ENCODE data around the gene ATG16L1. TPM values are rescaled to one million over a fixed set of nuclear protein-coding genes. Genes with fewer than 3 reads are reported as not detected.

ATG16L1 gene
- total and polyA plus RNA-seq, 5 donors from 2014 or later, result 15.2 to 125 (median 20.6) TPM

DNA sequence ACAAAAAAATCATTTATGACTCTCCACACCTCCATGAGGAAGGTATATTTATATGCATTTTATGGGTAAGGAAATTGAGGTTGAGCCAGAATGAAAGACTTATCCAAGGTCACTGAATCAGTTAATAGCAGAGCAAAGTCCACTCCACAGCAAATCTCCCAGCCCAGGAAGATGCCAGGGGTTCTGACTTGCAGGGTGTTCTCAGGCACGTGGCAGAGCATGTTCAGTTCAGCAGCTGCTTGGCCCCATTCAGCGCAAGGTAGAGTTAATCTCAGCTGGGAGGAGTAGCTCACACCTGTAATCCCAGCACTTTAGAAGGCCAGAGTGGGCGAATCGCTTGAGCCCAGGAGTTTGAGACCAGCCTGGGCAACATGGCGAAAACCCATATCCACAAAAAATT, 85.1 kb downstream of the ATG16L1 start:
- peaks cover 7 to 43% (median 20%) of the 10 kb centered on the region in 4 donors for H3K4me1 Mint-ChIP-seq
- H3K4me3 Mint-ChIP-seq, result no peak overlapping the region
- no peak overlapping the region for H3K27ac Mint-ChIP-seq
- no peaks in the 10 kb centered on the region for H3K36me3 ChIP-seq (ENCODE audit: control insufficient read depth, insufficient read depth, low read length)
- peaks cover 0 to 3% (median 0%) of the 10 kb centered on the region in 7 donors for H3K9me3 Mint-ChIP-seq
- H3K9me3 ChIP-seq (ENCODE audit: control insufficient read depth in 2 of 2, low read length in 2 of 2), result peaks cover 0 to 3% of the 10 kb centered on the region in 2 experiments
- H3K27ac ChIP-seq (ENCODE audit: insufficient read depth, low read length, poor library complexity, severe bottlenecking), result no peak overlapping the region
- H3K4me1 ChIP-seq (ENCODE audit: control insufficient read depth, insufficient read depth, low read length, poor library complexity, severe bottlenecking), result peaks cover 28% of the 10 kb centered on the region
- no peak for ATAC-seq (ENCODE audit: low read depth in 2 of 2)
- no peak overlapping the region for H3K4me3 ChIP-seq (ENCODE audit: low read depth, low read length)
- no peak for DNase-seq
- no peaks in the 10 kb centered on the region for H3K36me3 Mint-ChIP-seq
- peaks cover 14% of the 10 kb centered on the region for H3K27me3 Mint-ChIP-seq
- no peaks in the 10 kb centered on the region for H3K27me3 ChIP-seq (ENCODE audit: control insufficient read depth, insufficient read depth, low read length)

DNA sequence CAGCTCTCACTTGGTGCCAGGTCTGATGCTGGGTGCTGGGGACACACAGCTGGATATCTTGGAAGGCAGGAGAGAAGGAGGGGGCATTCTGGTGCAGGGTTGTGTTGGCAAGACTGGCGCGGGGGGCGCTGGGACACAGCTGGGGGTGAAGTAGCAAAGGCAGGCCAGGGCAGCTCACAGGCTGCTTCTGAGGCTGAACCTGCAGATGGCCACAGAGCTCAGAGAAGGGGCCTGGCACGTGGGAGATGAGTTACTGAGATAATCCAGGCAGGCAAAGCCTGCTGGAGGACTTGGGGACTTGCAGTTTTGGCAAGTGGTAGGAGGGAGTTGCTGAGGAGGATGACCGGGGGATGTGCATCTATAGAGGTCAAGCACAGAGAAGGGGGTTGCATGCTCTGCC, 86.6 kb downstream of the ATG16L1 start:
- H3K9me3 Mint-ChIP-seq, result peaks cover 0 to 1% (median 0%) of the 10 kb centered on the region in 7 donors
- no peaks in the 10 kb centered on the region for H3K36me3 Mint-ChIP-seq
- no peak for DNase-seq
- peaks cover 0 to 32% (median 12%) of the 10 kb centered on the region in 4 donors for H3K4me1 Mint-ChIP-seq
- Histone ChIP-seq H3K36me3 (ENCODE audit: control insufficient read depth, insufficient read depth, low read length) (no peaks in the 10 kb centered on the region), H3K4me1 (ENCODE audit: control insufficient read depth, insufficient read depth, low read length, poor library complexity, severe bottlenecking) (peaks cover 13% of the 10 kb centered on the region), H3K9me3 (ENCODE audit: control insufficient read depth in 2 of 2, low read length in 2 of 2) (peaks cover 0 to 3% of the 10 kb centered on the region in 2 experiments), H3K4me3 (ENCODE audit: low read depth, low read length) (no peak overlapping the region), H3K27ac (ENCODE audit: insufficient read depth, low read length, poor library complexity, severe bottlenecking) (no peak overlapping the region), H3K27me3 (ENCODE audit: control insufficient read depth, insufficient read depth, low read length) (no peaks in the 10 kb centered on the region)
- H3K27ac Mint-ChIP-seq, result no peak overlapping the region
- peaks cover 14% of the 10 kb centered on the region for H3K27me3 Mint-ChIP-seq
- no peak overlapping the region for H3K4me3 Mint-ChIP-seq
- ATAC-seq (ENCODE audit: low read depth in 2 of 2), result no peak

DNA sequence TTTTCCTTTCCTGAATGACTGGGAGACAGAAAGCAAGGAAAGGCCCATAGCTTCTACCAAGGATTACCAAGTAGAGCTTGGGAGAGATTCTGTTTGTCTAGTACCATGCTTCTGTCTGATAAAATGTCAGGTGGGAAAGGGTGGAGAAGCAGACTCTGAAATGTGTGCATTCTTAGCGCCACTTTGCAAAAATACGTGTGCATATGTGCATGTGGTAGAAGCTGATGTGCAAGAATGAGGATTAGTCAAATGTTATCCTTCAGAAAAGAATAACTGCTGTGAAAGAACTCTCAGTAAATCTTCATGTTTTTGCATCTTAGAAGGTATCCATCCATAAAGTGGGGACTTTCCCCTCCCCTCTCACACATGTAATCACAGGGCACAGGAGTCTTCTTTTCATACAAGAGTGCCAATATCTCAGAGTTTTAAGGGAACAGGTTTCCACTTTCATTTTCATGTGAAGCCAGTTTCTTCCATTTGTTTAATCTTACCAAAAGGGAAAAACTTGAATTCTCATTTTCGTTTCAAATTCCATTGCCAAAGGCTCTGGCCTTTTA, 87.4 kb downstream of the ATG16L1 start:
- Histone ChIP-seq H3K9me3 (ENCODE audit: control insufficient read depth in 2 of 2, low read length in 2 of 2) (peaks cover 0 to 3% of the 10 kb centered on the region in 2 experiments), H3K4me3 (ENCODE audit: low read depth, low read length) (no peak overlapping the region), H3K27ac (ENCODE audit: insufficient read depth, low read length, poor library complexity, severe bottlenecking) (no peak overlapping the region), H3K27me3 (ENCODE audit: control insufficient read depth, insufficient read depth, low read length) (no peaks in the 10 kb centered on the region), H3K4me1 (ENCODE audit: control insufficient read depth, insufficient read depth, low read length, poor library complexity, severe bottlenecking) (peaks cover 4% of the 10 kb centered on the region), H3K36me3 (ENCODE audit: control insufficient read depth, insufficient read depth, low read length) (no peaks in the 10 kb centered on the region)
- ATAC-seq (ENCODE audit: low read depth in 2 of 2), result no peak
- H3K27me3 Mint-ChIP-seq, result peaks cover 14% of the 10 kb centered on the region
- H3K4me1 Mint-ChIP-seq, result peaks cover 0 to 23% (median 11%) of the 10 kb centered on the region in 4 donors
- no peaks in the 10 kb centered on the region for H3K36me3 Mint-ChIP-seq
- H3K9me3 Mint-ChIP-seq, result peaks cover 0 to 1% (median 0%) of the 10 kb centered on the region in 7 donors
- DNase-seq, result no peak
- no peak overlapping the region for H3K4me3 Mint-ChIP-seq
- H3K27ac Mint-ChIP-seq, result no peak overlapping the region

DNA sequence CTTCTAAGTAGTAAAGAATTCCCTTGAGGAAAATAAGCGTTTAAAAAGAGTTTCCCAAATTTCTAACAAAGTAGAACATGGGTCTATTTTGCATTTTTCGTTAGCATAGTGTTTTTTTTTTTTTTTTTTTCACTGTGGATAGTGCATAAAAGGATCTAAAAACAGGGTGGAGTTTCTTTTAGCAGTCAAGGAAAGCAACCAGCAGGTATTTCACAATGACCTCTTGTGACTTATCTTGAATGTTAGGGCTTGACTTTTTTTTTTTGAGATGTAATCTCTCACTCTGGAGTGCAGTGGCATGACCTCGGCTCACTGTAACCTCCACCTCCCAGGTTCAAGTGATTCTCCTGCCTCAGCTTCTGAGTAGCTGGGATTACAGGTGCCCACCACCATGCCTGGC, 88.0 kb downstream of the ATG16L1 start:
- no peak overlapping the region for H3K27ac ChIP-seq (ENCODE audit: insufficient read depth, low read length, poor library complexity, severe bottlenecking)
- no peaks in the 10 kb centered on the region for H3K4me1 ChIP-seq (ENCODE audit: control insufficient read depth, insufficient read depth, low read length, poor library complexity, severe bottlenecking)
- H3K27me3 ChIP-seq (ENCODE audit: control insufficient read depth, insufficient read depth, low read length), result no peaks in the 10 kb centered on the region
- DNase-seq (no peak), ATAC-seq (ENCODE audit: low read depth in 2 of 2) (no peak)
- H3K4me1 Mint-ChIP-seq, result peaks cover 0 to 20% (median 8%) of the 10 kb centered on the region in 4 donors
- peaks cover 0 to 1% (median 0%) of the 10 kb centered on the region in 7 donors for H3K9me3 Mint-ChIP-seq
- no peak overlapping the region for H3K27ac Mint-ChIP-seq
- H3K36me3 ChIP-seq (ENCODE audit: control insufficient read depth, insufficient read depth, low read length), result no peaks in the 10 kb centered on the region
- H3K27me3 Mint-ChIP-seq, result peaks cover 14% of the 10 kb centered on the region
- no peaks in the 10 kb centered on the region for H3K36me3 Mint-ChIP-seq
- no peak overlapping the region for H3K4me3 ChIP-seq (ENCODE audit: low read depth, low read length)
- no peak overlapping the region for H3K4me3 Mint-ChIP-seq
- peaks cover 0 to 3% of the 10 kb centered on the region in 2 experiments for H3K9me3 ChIP-seq (ENCODE audit: control insufficient read depth in 2 of 2, low read length in 2 of 2)

DNA sequence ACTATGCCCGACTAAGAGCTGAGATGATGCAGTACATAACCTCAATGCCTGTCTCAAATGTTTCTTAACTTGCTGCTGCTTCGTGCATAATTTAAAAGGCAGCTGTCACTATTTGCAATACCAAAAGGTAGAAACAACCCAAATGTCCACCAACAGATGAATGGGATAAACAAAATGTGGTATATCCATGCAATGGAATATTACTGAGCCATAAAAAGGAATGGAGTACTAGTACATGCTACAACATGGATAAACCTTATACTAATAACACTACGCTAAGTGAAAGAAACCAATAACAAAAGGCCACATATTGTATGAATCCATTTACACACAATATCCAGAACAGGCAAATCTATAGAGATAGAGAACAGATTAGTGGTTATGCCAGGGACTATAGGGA, 89.8 kb downstream of the ATG16L1 start:
- H3K27me3 ChIP-seq (ENCODE audit: control insufficient read depth, insufficient read depth, low read length), result no peaks in the 10 kb centered on the region
- H3K4me1 Mint-ChIP-seq, result peaks cover 0 to 10% (median 5%) of the 10 kb centered on the region in 4 donors
- H3K9me3 Mint-ChIP-seq, result peaks cover 0 to 1% (median 0%) of the 10 kb centered on the region in 7 donors
- H3K4me3 Mint-ChIP-seq, result no peak overlapping the region
- ATAC-seq (ENCODE audit: low read depth in 2 of 2) (no peak), DNase-seq (no peak)
- H3K4me1 ChIP-seq (ENCODE audit: control insufficient read depth, insufficient read depth, low read length, poor library complexity, severe bottlenecking), result no peaks in the 10 kb centered on the region
- no peak overlapping the region for H3K27ac Mint-ChIP-seq
- H3K27me3 Mint-ChIP-seq, result peaks cover 22% of the 10 kb centered on the region
- no peak overlapping the region for H3K4me3 ChIP-seq (ENCODE audit: low read depth, low read length)
- H3K27ac ChIP-seq (ENCODE audit: insufficient read depth, low read length, poor library complexity, severe bottlenecking), result no peak overlapping the region
- no peaks in the 10 kb centered on the region for H3K36me3 ChIP-seq (ENCODE audit: control insufficient read depth, insufficient read depth, low read length)
- H3K36me3 Mint-ChIP-seq, result no peaks in the 10 kb centered on the region
- H3K9me3 ChIP-seq (ENCODE audit: control insufficient read depth in 2 of 2, low read length in 2 of 2), result peaks cover 0 to 3% of the 10 kb centered on the region in 2 experiments

DNA sequence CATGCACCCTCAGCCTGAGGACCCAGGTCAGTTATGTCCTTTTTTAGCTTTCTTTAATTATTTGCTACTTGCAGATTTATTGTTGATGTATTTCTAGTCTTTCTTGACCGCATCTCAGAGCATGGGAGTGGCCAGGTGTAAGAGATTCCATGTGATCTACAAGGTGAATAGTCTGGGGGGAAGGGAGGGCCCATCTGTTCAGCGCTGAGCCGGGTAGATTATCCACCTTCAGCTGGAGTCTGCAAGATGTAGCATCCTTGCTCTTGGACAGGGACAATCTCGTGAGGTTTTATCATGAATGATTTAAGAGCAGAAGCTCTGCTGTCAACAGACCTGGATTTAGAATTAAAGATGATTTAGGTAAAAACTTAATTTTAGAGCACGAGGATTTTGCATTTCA, 90.8 kb downstream of the ATG16L1 start:
- ATAC-seq (ENCODE audit: low read depth in 2 of 2) (no peak), DNase-seq (no peak)
- Histone ChIP-seq H3K9me3 (ENCODE audit: control insufficient read depth in 2 of 2, low read length in 2 of 2) (peaks cover 0 to 3% of the 10 kb centered on the region in 2 experiments), H3K4me3 (ENCODE audit: low read depth, low read length) (no peak overlapping the region), H3K4me1 (ENCODE audit: control insufficient read depth, insufficient read depth, low read length, poor library complexity, severe bottlenecking) (no peaks in the 10 kb centered on the region), H3K36me3 (ENCODE audit: control insufficient read depth, insufficient read depth, low read length) (no peaks in the 10 kb centered on the region), H3K27ac (ENCODE audit: insufficient read depth, low read length, poor library complexity, severe bottlenecking) (no peak overlapping the region), H3K27me3 (ENCODE audit: control insufficient read depth, insufficient read depth, low read length) (no peaks in the 10 kb centered on the region)
- Mint-ChIP-seq H3K9me3 (peaks cover 0 to 1% (median 0%) of the 10 kb centered on the region in 7 donors), H3K27me3 (peaks cover 19% of the 10 kb centered on the region), H3K36me3 (no peaks in the 10 kb centered on the region), H3K27ac (no peak overlapping the region), H3K4me3 (no peak overlapping the region), H3K4me1 (peaks cover 0 to 10% (median 7%) of the 10 kb centered on the region in 4 donors)

DNA sequence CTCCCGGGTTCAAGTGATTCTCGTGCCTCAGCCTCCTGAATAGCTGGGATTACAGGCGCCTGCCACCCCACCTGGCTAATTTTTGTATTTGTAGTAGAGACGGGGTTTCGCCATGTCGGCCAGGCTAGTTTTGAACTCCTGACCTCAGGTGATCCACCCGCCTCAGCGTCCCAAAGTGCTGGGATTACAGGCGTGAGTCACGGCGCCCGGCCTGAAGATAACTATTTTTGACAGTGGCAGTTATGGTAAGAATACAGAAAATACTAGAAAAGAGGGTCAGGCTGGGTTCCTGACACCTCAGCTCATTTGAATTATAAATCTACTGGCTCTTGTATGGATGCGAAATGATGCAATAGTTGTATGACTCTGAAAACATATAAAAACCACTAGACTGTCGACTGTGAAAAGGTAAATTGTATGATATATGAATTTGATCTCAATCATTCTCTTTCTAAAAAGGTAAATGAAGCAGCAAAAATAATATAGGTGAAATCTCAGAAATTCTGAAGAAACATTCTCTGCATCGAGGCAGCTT, 91.8 kb downstream of the ATG16L1 start:
- H3K9me3 Mint-ChIP-seq, result peaks cover 0 to 1% (median 0%) of the 10 kb centered on the region in 7 donors
- H3K4me1 ChIP-seq (ENCODE audit: control insufficient read depth, insufficient read depth, low read length, poor library complexity, severe bottlenecking), result no peaks in the 10 kb centered on the region
- peaks cover 13% of the 10 kb centered on the region for H3K27me3 Mint-ChIP-seq
- no peaks in the 10 kb centered on the region for H3K27me3 ChIP-seq (ENCODE audit: control insufficient read depth, insufficient read depth, low read length)
- H3K27ac ChIP-seq (ENCODE audit: insufficient read depth, low read length, poor library complexity, severe bottlenecking), result no peak overlapping the region
- H3K4me1 Mint-ChIP-seq, result peaks cover 0 to 7% (median 4%) of the 10 kb centered on the region in 4 donors
- no peaks in the 10 kb centered on the region for H3K36me3 ChIP-seq (ENCODE audit: control insufficient read depth, insufficient read depth, low read length)
- DNase-seq (no peak), ATAC-seq (ENCODE audit: low read depth in 2 of 2) (no peak)
- H3K4me3 ChIP-seq (ENCODE audit: low read depth, low read length), result no peak overlapping the region
- H3K9me3 ChIP-seq (ENCODE audit: control insufficient read depth in 2 of 2, low read length in 2 of 2), result peaks cover 0 to 3% of the 10 kb centered on the region in 2 experiments
- H3K36me3 Mint-ChIP-seq, result no peaks in the 10 kb centered on the region
- H3K27ac Mint-ChIP-seq, result no peak overlapping the region
- H3K4me3 Mint-ChIP-seq, result no peak overlapping the region

All from CD4-positive, CD25-positive, alpha-beta regulatory T cell (primary cell).